Ectodermal cell (in vitro differentiated cells): ENCODE data around the gene VAT1L.

Experiments used
- H3K27ac ChIP-seq: 2 replicates; pipeline ENCODE4 v1.7.0; 2013; ENCODE audit warnings: mild to moderate bottlenecking, low read depth, low read length; ENCODE audit not compliant: insufficient read depth, poor library complexity, severe bottlenecking
- H3K27me3 ChIP-seq: 2 replicates; pipeline ENCODE4 v1.7.0; 2013; ENCODE audit warnings: mild to moderate bottlenecking, low read length; ENCODE audit not compliant: insufficient read depth, control insufficient read depth, poor library complexity, severe bottlenecking
- H3K36me3 ChIP-seq: one replicate; pipeline ENCODE4 v1.7.0; 2013; ENCODE audit warnings: low read length; ENCODE audit not compliant: control insufficient read depth, insufficient read depth
- H3K4me1 ChIP-seq: one replicate; pipeline ENCODE4 v1.7.0; 2013; ENCODE audit warnings: low read length; ENCODE audit not compliant: control insufficient read depth, insufficient read depth
- H3K4me3 ChIP-seq: 2 replicates; pipeline ENCODE4 v1.7.0; 2013; ENCODE audit warnings: low read depth, low read length, control low read depth; ENCODE audit not compliant: insufficient read depth
- H3K9me3 ChIP-seq: 2 replicates; pipeline ENCODE4 v1.7.0; 2013; ENCODE audit warnings: mild to moderate bottlenecking, low read length, moderate library complexity; ENCODE audit not compliant: control insufficient read depth
- WGBS, 2 experiments: methylation state at CpG; one replicate each; pipeline ENCODE4 v1.1.7; 2013; ENCODE audit warnings: missing lambda C conversion rate in 2 of 2; 5-methylcytosine and 5-hydroxymethylcytosine counted together

The VAT1L gene

DNA sequence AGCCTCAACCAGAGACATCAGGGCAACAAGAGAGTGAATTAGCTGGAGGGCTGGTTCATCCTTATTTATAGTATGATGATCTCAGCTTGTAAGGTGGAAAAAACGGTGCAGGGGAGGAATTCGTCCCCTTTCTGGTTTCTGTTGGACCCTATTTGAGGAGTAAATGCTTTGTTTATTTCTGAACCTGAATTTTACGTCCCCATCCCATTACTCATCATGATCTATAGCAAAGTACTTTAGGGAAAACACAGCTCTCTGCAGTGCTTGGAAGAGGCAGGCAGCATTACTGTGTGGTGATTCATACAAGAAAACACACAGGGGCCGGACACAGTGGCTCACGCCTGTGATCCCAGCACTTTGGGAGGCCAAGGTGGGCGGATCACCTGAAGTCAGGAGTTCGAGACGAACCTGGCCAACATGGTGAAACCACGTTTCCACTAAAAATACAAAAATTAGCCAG is 8.0 kb upstream of the VAT1L start:
- Histone ChIP-seq H3K27ac (no peak overlapping the region), H3K9me3 (no peaks in the 10 kb centered on the region), H3K36me3 (no peaks in the 10 kb centered on the region), H3K27me3 (no peaks in the 10 kb centered on the region), H3K4me3 (no peak overlapping the region), H3K4me1 (no peaks in the 10 kb centered on the region)
- 83 to 87% methylated on average over 8 to 9 of the region's 9 CpGs for WGBS, 2 experiments

DNA sequence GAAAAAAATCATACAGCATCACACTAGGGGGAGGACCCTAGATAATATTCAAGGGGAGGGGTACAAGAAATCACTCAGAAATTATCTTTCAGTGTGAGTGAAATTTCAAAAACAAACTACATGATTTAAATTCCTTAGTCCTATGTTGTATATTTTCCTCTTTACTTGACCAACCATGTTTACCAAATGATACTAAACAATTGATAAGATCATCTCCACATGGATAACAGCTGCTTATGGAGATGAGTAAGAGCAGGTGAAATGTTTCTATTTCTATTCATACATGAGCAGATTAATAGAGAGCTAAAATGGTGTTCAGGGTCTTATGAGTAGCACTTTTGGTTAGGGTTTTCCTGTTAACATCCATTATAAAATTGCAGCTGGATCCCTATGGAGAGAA is 7.3 kb upstream of the VAT1L start:
- no peaks in the 10 kb centered on the region for H3K9me3 ChIP-seq
- H3K4me1 ChIP-seq: no peaks in the 10 kb centered on the region
- H3K27me3 ChIP-seq: no peaks in the 10 kb centered on the region
- no peak overlapping the region for H3K4me3 ChIP-seq
- no peaks in the 10 kb centered on the region for H3K36me3 ChIP-seq
- no peak overlapping the region for H3K27ac ChIP-seq

DNA sequence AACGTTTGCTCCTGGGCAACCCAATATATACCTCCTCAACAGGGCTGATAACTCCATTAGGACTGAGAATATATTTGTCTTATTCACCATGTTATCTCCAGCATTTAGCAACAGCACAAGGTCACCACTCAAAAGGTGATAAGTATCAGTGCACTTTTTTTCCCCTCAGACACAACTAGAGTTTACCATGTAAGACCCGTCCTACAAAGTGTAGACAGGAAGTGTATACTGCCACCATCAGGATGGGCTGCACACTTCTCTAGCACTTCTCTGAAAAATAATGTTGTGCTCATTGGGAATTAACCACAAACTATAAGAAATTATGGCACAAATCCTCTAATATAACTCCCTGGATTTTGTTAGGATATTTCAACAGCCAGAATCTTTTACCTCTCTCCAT is 5.7 kb upstream of the VAT1L start:
- H3K27me3 ChIP-seq: peaks cover 7% of the 10 kb centered on the region
- H3K4me3 ChIP-seq: no peak overlapping the region
- H3K36me3 ChIP-seq: no peaks in the 10 kb centered on the region
- H3K9me3 ChIP-seq: no peaks in the 10 kb centered on the region
- H3K27ac ChIP-seq: no peak overlapping the region
- no peaks in the 10 kb centered on the region for H3K4me1 ChIP-seq
- 66 to 76% methylated on average over 2 of the region's 2 CpGs for WGBS, 2 experiments

DNA sequence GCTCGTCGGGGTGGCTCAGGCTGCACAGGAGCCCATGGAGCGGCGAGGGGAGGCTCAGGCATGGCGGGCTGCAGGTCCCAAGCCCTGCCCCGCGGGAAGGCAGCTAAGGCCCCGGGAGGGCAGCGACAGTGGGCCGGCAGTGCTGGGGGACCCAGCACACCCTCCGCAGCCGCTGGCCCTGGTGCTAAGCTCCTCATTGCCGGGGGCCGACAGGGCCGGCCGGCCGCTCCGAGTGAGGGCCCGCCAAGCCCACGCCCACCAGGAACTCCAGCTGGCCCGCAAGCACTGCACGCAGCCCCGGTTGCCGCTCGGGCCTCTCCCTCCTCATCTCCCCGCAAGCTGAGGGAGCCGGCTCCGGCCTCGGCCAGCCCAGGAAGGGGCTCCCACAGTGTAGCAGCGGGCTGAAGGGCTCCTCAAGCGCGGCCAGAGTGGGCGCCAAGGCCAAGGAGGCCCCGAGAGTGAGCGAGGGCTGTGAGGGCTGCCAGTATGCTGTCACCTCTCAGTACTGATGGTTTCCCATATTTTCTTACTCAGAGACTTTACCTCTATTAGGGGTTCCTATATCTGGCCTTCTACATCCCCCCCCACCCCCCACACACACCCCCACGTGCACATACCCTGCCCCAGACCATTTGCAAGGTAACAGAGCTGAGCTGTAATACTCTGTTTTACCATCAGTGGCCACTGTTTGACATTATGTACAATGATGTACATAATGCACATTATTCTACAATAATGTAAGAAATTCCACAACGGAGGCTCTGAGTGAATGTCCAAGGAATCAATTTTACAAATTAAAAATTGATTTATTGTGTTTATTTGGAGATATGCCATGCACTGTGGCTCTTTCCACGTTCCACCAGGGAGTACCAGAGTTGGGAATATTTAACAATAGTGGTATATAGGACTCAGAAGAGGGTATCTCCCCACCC is 3.7 kb upstream of the VAT1L start:
- H3K36me3 ChIP-seq: no peaks in the 10 kb centered on the region
- H3K4me1 ChIP-seq: peaks cover 3% of the 10 kb centered on the region
- H3K9me3 ChIP-seq: no peaks in the 10 kb centered on the region
- H3K27me3 ChIP-seq: peaks cover 15% of the 10 kb centered on the region
- no peak overlapping the region for H3K27ac ChIP-seq
- H3K4me3 ChIP-seq: no peak overlapping the region
- WGBS, 2 experiments: 94 to 96% methylated on average over 36 to 37 of the region's 38 CpGs

DNA sequence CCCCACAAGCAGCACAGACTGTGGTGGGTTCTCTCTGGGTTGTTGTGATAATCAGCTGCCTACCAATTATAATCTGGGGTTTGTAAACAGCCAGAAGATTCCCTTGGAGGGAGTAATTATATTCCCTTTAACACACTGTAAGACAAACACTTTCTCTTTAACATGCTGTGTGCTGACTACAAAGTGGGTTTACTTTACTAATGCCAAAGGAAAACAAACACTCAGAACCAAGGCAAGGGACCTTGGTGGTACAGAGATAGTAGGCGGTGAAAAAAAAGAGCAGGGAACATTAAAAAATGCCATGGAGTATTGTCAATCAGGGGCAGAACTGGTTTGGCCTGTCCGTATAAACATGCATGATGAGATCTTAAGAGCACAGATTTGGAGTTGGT is 3.0 kb upstream of the VAT1L start:
- no peak overlapping the region for H3K27ac ChIP-seq
- no peaks in the 10 kb centered on the region for H3K9me3 ChIP-seq
- H3K4me3 ChIP-seq: no peak overlapping the region
- H3K36me3 ChIP-seq: no peaks in the 10 kb centered on the region
- WGBS, 2 experiments: 87 to 98% methylated on average over 2 of the region's 2 CpGs
- peaks cover 3% of the 10 kb centered on the region for H3K4me1 ChIP-seq
- peaks cover 21% of the 10 kb centered on the region for H3K27me3 ChIP-seq

DNA sequence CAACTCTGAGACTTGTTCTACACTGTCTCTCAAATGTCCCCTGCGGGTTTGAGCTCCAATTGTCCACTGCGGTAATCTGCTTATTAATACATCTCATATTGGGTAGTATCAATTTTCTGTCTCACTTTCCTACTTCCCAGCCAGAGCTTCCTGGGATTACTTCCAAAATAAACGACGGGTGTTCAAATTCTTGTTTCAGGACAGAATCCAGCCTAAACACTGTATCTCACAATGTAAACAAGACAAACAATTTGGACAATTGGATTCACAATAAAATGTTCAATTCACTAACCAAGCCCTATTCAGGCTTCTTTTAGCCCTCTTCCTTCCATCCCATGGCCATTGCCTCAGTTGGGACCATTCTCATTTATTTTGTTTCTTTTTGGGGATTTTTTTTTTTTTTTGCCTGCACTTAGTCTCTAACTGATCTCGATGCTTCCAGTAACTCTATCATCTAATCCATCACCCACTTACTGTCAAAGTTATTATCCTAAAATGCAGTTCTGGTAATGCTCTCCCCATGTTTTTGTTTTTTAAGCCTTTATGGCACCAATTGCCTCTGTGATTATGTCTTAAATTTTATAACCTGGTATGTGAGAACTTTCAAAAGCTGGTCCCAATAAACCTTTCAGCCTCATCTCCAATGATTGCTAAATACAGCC is 2.0 kb upstream of the VAT1L start:
- peaks cover 22% of the 10 kb centered on the region for H3K27me3 ChIP-seq
- no peaks in the 10 kb centered on the region for H3K9me3 ChIP-seq
- peaks cover 7% of the 10 kb centered on the region for H3K4me1 ChIP-seq
- H3K36me3 ChIP-seq: no peaks in the 10 kb centered on the region
- 89 to 96% methylated on average over 5 of the region's 5 CpGs for WGBS, 2 experiments
- H3K27ac ChIP-seq: no peak overlapping the region
- no peak overlapping the region for H3K4me3 ChIP-seq

DNA sequence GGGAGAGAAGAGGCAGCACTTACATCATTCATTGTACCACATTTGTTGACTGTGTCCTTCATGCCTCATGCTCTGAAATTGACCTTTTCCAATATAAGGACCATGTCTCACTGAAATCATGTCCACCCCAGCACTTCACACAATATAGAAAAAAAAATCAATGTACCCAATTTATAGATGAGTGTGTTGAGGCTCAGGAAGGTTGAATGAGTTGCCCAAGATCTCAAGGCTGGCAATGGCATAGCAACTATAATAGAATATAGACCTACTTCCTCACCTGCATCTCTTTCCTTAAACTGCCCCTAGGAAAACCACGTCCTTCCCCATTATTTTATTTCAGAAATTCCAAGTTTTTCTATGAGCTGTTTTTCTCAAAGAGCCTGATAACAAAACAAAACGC is 912 bp upstream of the VAT1L start:
- H3K9me3 ChIP-seq: no peaks in the 10 kb centered on the region
- 76 to 78% methylated on average over 2 of the region's 2 CpGs for WGBS, 2 experiments
- no peaks in the 10 kb centered on the region for H3K36me3 ChIP-seq
- H3K27me3 ChIP-seq: peaks cover 22% of the 10 kb centered on the region
- H3K4me1 ChIP-seq: peaks cover 7% of the 10 kb centered on the region
- no peak overlapping the region for H3K4me3 ChIP-seq
- H3K27ac ChIP-seq: no peak overlapping the region

DNA sequence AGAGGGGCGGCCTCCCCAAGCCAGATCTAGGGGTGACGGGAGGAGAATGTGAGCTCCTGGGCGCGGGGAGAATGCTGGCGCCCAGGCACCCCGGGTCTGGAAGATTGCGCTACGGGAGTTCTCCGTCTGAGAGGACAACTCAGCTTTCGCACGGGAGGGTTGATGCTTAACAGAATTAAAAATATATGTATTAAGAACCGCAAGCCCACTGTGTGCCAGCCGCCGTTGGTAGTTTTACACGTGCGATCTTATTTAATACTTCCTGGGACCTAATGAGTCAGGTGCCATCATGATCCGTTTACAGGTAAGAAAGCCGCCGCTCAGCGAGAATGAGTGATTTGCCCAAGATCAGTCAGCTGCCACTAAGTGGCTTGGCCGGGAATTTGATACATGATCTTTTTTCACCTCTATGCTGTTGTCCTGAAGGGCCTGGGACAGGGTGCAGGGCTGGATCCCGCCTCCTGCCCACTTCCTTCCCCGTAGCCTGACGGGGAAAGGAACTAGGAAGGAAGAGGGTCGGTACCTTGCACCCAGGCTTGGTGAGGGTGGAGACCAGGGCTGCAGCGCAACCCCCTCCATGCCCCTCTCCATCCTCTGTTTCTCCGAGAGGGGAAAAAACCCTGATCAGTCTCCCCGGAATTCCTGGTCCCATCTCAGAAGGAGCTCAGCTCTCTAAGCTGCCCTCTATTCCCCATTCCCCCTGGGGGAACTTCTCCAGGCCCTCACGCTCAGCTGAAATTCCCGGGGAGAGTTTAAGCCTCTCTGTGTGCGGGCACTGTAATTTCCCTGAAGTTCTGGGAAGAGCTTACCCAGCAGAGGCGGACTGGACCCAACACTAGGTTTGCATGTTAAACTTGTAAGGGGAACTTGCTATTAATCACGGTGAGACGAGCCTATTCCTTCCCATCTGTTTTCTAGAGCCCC is 983 bp downstream of the VAT1L start:
- Histone ChIP-seq H3K9me3 (no peaks in the 10 kb centered on the region), H3K4me1 (peaks cover 7% of the 10 kb centered on the region), H3K27me3 (peaks cover 22% of the 10 kb centered on the region), H3K4me3 (peak overlapping the region; percentile 78), H3K36me3 (no peaks in the 10 kb centered on the region), H3K27ac (no peak overlapping the region)
- 1% methylated on average over 34 of the region's 34 CpGs for WGBS, 2 experiments

DNA sequence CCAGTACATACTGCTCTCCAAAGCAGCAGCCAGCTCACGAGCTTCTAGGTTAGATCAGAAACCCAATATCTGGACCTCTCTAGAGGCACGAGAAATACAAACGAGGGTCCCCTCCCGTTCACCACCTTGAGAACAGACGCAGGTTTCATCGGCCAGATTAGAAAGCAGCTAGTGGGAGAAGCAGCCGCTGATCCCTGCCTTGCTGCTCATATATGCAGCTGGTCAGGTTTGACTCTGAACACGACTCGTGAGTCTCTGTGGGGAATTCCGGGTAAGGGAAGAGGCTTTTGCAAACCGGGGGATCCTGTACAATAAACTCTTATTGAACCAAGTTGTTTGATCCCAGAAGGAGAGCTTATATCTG is 1.6 kb downstream of the VAT1L start:
- peak overlapping the region; percentile 78 for H3K4me3 ChIP-seq
- no peaks in the 10 kb centered on the region for H3K36me3 ChIP-seq
- no peaks in the 10 kb centered on the region for H3K9me3 ChIP-seq
- H3K4me1 ChIP-seq: peaks cover 7% of the 10 kb centered on the region
- no peak overlapping the region for H3K27ac ChIP-seq
- WGBS, 2 experiments: 2 to 3% methylated on average over 10 to 11 of the region's 11 CpGs
- peaks cover 22% of the 10 kb centered on the region for H3K27me3 ChIP-seq

DNA sequence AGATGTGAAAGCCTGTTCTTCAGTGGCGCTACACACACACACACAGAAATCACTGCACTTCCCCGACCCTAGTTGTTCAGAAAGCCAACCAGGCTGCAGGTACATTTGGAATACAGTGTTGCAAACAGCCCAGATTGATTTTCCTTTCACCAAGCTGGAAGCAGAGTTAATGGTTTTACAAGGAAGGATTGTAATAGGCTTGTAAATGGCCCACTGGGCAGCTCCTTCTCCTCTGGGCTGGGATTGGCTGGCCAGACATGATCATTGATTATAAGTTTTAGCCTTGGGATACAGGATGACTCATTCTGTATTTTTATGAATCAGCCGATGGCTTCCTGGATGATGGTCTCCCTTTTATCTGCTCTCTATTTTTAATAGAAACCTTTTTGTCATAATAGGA is 2.5 kb downstream of the VAT1L start:
- Histone ChIP-seq H3K27me3 (peaks cover 22% of the 10 kb centered on the region), H3K9me3 (no peaks in the 10 kb centered on the region), H3K4me1 (peaks cover 7% of the 10 kb centered on the region), H3K36me3 (no peaks in the 10 kb centered on the region), H3K4me3 (peak overlapping the region; percentile 11), H3K27ac (no peak overlapping the region)
- 75% methylated on average over 2 to 3 of the region's 3 CpGs for WGBS, 2 experiments
